ENCODE measurements around the gene UBD.

The UBD gene

DNA sequence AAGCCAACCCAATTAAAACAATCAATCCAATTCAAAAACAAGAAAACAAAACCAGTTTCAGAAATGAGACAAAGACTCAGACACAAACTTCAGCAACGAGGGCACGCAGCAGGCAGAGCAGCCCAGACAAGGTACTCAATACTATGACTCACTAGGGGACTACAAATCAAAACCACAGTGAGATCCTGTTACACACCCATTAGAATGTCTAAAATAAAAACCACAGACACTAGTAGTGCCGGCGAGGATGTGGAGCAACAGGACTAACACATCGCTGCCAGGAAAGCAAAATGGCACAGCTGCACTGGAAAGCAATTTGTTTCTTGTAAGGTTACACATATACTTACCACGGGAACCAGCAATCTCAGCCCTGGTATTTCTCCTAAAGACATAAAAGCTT is 43.4 kb downstream of the UBD start (continued):
- TF ChIP-seq, protein P1, sequence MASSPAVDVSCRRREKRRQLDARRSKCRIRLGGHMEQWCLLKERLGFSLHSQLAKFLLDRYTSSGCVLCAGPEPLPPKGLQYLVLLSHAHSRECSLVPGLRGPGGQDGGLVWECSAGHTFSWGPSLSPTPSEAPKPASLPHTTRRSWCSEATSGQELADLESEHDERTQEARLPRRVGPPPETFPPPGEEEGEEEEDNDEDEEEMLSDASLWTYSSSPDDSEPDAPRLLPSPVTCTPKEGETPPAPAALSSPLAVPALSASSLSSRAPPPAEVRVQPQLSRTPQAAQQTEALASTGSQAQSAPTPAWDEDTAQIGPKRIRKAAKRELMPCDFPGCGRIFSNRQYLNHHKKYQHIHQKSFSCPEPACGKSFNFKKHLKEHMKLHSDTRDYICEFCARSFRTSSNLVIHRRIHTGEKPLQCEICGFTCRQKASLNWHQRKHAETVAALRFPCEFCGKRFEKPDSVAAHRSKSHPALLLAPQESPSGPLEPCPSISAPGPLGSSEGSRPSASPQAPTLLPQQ (tag by site-specific recombination; IDR thresholded peaks at IDR 0.05) = peak; percentile 61
- peak; percentile 44 for TF ChIP-seq ZNF335 (tag by site-specific recombination; conservative IDR thresholded peaks at IDR 0.05)
- TF ChIP-seq SCRT2 (tag by site-specific recombination; IDR thresholded peaks at IDR 0.05) = peak; percentile 97
- TF ChIP-seq, protein P2, sequence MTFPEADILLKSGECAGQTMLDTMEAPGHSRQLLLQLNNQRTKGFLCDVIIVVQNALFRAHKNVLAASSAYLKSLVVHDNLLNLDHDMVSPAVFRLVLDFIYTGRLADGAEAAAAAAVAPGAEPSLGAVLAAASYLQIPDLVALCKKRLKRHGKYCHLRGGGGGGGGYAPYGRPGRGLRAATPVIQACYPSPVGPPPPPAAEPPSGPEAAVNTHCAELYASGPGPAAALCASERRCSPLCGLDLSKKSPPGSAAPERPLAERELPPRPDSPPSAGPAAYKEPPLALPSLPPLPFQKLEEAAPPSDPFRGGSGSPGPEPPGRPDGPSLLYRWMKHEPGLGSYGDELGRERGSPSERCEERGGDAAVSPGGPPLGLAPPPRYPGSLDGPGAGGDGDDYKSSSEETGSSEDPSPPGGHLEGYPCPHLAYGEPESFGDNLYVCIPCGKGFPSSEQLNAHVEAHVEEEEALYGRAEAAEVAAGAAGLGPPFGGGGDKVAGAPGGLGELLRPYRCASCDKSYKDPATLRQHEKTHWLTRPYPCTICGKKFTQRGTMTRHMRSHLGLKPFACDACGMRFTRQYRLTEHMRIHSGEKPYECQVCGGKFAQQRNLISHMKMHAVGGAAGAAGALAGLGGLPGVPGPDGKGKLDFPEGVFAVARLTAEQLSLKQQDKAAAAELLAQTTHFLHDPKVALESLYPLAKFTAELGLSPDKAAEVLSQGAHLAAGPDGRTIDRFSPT (tag by site-specific recombination; IDR thresholded peaks at IDR 0.05) = peak; percentile 82; the same call in 1 of the 2 replicates
- peak; percentile 61; the same call in 1 of the 2 replicates for TF ChIP-seq ZNF394 (tag by site-specific recombination; IDR thresholded peaks at IDR 0.05; ENCODE audit: borderline replicate concordance)
- TF ChIP-seq ZNF2 (tag by site-specific recombination; IDR thresholded peaks at IDR 0.05) = 0 out of 2 replicates have a peak, but pooled peaks have one; percentile 21
- TF ChIP-seq PRDM1 (tag by site-specific recombination; IDR thresholded peaks at IDR 0.05) = no peak
- no peak for TF ChIP-seq ZNF529 (tag by site-specific recombination; IDR thresholded peaks at IDR 0.05; ENCODE audit: insufficient replicate concordance)
- no peak for TF ChIP-seq ZNF132 (tag by site-specific recombination; IDR thresholded peaks at IDR 0.05; ENCODE audit: borderline replicate concordance)
- peak; percentile 91 for TF ChIP-seq TRIM28 (IDR thresholded peaks at IDR 0.05; ENCODE audit: borderline replicate concordance, low read length)
- peak; percentile 61; the same call in 1 of the 2 replicates for TF ChIP-seq ZNF629 (tag by site-specific recombination; IDR thresholded peaks at IDR 0.05)
- TF ChIP-seq SCRT1 (tag by site-specific recombination; IDR thresholded peaks at IDR 0.05; ENCODE audit: borderline replicate concordance) = peak; percentile 69; the same call in 1 of the 2 replicates
- peak; percentile 93 for TF ChIP-seq GFI1B (tag by site-specific recombination; IDR thresholded peaks at IDR 0.05)
- TF ChIP-seq, protein P3, sequence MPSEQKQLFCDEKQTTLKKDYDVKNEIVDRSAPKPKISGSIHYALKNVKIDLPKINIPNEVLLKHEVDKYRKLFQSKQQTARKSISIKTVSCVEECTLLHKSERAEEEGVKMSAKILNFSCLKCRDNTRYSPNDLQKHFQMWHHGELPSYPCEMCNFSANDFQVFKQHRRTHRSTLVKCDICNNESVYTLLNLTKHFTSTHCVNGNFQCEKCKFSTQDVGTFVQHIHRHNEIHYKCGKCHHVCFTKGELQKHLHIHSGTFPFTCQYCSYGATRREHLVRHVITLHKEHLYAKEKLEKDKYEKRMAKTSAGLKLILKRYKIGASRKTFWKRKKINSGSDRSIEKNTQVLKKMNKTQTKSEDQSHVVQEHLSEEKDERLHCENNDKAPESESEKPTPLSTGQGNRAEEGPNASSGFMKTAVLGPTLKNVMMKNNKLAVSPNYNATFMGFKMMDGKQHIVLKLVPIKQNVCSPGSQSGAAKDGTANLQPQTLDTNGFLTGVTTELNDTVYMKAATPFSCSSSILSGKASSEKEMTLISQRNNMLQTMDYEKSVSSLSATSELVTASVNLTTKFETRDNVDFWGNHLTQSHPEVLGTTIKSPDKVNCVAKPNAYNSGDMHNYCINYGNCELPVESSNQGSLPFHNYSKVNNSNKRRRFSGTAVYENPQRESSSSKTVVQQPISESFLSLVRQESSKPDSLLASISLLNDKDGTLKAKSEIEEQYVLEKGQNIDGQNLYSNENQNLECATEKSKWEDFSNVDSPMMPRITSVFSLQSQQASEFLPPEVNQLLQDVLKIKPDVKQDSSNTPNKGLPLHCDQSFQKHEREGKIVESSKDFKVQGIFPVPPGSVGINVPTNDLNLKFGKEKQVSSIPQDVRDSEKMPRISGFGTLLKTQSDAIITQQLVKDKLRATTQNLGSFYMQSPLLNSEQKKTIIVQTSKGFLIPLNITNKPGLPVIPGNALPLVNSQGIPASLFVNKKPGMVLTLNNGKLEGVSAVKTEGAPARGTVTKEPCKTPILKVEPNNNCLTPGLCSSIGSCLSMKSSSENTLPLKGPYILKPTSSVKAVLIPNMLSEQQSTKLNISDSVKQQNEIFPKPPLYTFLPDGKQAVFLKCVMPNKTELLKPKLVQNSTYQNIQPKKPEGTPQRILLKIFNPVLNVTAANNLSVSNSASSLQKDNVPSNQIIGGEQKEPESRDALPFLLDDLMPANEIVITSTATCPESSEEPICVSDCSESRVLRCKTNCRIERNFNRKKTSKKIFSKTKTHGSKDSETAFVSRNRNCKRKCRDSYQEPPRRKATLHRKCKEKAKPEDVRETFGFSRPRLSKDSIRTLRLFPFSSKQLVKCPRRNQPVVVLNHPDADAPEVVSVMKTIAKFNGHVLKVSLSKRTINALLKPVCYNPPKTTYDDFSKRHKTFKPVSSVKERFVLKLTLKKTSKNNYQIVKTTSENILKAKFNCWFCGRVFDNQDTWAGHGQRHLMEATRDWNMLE (tag by site-specific recombination; conservative IDR thresholded peaks at IDR 0.05; ENCODE audit: low read depth) = 0 out of 2 replicates have a peak, but pooled peaks have one; percentile 31
- TF ChIP-seq, protein P4, sequence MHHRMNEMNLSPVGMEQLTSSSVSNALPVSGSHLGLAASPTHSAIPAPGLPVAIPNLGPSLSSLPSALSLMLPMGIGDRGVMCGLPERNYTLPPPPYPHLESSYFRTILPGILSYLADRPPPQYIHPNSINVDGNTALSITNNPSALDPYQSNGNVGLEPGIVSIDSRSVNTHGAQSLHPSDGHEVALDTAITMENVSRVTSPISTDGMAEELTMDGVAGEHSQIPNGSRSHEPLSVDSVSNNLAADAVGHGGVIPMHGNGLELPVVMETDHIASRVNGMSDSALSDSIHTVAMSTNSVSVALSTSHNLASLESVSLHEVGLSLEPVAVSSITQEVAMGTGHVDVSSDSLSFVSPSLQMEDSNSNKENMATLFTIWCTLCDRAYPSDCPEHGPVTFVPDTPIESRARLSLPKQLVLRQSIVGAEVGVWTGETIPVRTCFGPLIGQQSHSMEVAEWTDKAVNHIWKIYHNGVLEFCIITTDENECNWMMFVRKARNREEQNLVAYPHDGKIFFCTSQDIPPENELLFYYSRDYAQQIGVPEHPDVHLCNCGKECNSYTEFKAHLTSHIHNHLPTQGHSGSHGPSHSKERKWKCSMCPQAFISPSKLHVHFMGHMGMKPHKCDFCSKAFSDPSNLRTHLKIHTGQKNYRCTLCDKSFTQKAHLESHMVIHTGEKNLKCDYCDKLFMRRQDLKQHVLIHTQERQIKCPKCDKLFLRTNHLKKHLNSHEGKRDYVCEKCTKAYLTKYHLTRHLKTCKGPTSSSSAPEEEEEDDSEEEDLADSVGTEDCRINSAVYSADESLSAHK (tag by site-specific recombination; IDR thresholded peaks at IDR 0.05) = 0 out of 2 replicates have a peak, but pooled peaks have one; percentile 60
- no peak for TF ChIP-seq ZNF624 (tag by site-specific recombination; IDR thresholded peaks at IDR 0.05)
- peak; percentile 62 for TF ChIP-seq ZIC2 (tag by site-specific recombination; IDR thresholded peaks at IDR 0.05)
- peak; percentile 74 for TF ChIP-seq ZEB2 (tag by site-specific recombination; IDR thresholded peaks at IDR 0.05)
- TF ChIP-seq ZFP69B (tag by site-specific recombination; IDR thresholded peaks at IDR 0.05) = peak; percentile 25; the same call in 1 of the 2 replicates
- TF ChIP-seq, protein P5, sequence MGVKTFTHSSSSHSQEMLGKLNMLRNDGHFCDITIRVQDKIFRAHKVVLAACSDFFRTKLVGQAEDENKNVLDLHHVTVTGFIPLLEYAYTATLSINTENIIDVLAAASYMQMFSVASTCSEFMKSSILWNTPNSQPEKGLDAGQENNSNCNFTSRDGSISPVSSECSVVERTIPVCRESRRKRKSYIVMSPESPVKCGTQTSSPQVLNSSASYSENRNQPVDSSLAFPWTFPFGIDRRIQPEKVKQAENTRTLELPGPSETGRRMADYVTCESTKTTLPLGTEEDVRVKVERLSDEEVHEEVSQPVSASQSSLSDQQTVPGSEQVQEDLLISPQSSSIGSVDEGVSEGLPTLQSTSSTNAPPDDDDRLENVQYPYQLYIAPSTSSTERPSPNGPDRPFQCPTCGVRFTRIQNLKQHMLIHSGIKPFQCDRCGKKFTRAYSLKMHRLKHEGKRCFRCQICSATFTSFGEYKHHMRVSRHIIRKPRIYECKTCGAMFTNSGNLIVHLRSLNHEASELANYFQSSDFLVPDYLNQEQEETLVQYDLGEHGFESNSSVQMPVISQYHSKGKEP (tag by site-specific recombination; IDR thresholded peaks at IDR 0.05) = peak; percentile 31; the same call in 1 of the 2 replicates
- TF ChIP-seq, protein P6, sequence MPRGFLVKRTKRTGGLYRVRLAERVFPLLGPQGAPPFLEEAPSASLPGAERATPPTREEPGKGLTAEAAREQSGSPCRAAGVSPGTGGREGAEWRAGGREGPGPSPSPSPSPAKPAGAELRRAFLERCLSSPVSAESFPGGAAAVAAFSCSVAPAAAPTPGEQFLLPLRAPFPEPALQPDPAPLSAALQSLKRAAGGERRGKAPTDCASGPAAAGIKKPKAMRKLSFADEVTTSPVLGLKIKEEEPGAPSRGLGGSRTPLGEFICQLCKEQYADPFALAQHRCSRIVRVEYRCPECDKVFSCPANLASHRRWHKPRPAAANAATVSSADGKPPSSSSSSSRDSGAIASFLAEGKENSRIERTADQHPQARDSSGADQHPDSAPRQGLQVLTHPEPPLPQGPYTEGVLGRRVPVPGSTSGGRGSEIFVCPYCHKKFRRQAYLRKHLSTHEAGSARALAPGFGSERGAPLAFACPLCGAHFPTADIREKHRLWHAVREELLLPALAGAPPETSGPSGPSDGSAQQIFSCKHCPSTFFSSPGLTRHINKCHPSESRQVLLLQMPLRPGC (tag by site-specific recombination; IDR thresholded peaks at IDR 0.05) = peak; percentile 28; the same call in 1 of the 2 replicates
- TF ChIP-seq SP7 (tag by site-specific recombination; IDR thresholded peaks at IDR 0.05) = peak; percentile 89
- peak; percentile 52; the same call in 1 of the 2 replicates for TF ChIP-seq ZNF561 (tag by site-specific recombination; IDR thresholded peaks at IDR 0.05; ENCODE audit: borderline replicate concordance)

All from HEK293 (cell line).